Esophagus muscularis mucosa (tissue), 4 donors: ENCODE results near the gene FAM107B. TPM values are rescaled to one million over a fixed set of nuclear protein-coding genes. Genes with fewer than 3 reads are reported as not detected.

ENCODE experiments used
- DNase-seq: peaks from one replicate; pipeline ENCODE4 v3.0.0-alpha.2; 2017; ENCODE audit errors: extremely low spot score
- H3K27ac ChIP-seq, 4 donors: fragments of 200-600 bp; sonication (generic); replicated peaks in 1 of 4; 1 replicate in 3 of 4; 2 replicates in 1 of 4; pipeline ENCODE4 v1.5.1; 2016 to 2019; ENCODE audit warnings: mild to moderate bottlenecking in 1 of 4
- H3K27me3 ChIP-seq, 4 donors: fragments of 200-600 bp; sonication (generic); one replicate each; pipeline versions ENCODE4 v1.5.1 to v1.6.0; 2016 to 2019
- H3K36me3 ChIP-seq, 4 donors: fragments of 200-600 bp; sonication (generic); one replicate each; pipeline ENCODE4 v1.5.1; 2016 to 2019
- H3K4me1 ChIP-seq, 4 donors: fragments of 200-600 bp; sonication (generic); one replicate each; pipeline ENCODE4 v1.5.1; 2016 to 2019
- H3K4me3 ChIP-seq, 4 donors: fragments of 200-600 bp; sonication (generic); 1 replicate in 2 of 4; 2 replicates in 2 of 4; pipeline ENCODE4 v1.5.1; 2016 to 2019; ENCODE audit warnings: mild to moderate bottlenecking in 4 of 4, moderate library complexity in 1 of 4
- H3K9me3 ChIP-seq, 4 donors: fragments of 200-600 bp; sonication (generic); 1 replicate in 3 of 4; 2 replicates in 1 of 4; pipeline ENCODE4 v1.5.1; 2016 to 2019
- EP300 ChIP-seq: sonication (generic); formaldehyde crosslinking; IDR thresholded peaks from one replicate; pipeline ENCODE4 v1.6.1; 2017; ENCODE audit warnings: antibody characterized with exemption
- POLR2A ChIP-seq: fragments of 450-650 bp; IDR thresholded peaks from one replicate; pipeline ENCODE4 v1.6.1; 2017; ENCODE audit warnings: antibody characterized with exemption, moderate library complexity, mild to moderate bottlenecking, low read depth
- POLR2AphosphoS5 ChIP-seq, 2 donors: sonication (generic); formaldehyde crosslinking; IDR thresholded peaks; one replicate each; pipeline ENCODE4 v1.6.1; 2017; ENCODE audit warnings: antibody characterized with exemption in 2 of 2
- WGBS: methylation state at CpG from one replicate; pipeline ENCODE4 v1.1.5; 2018; 5-methylcytosine and 5-hydroxymethylcytosine counted together
- intact Hi-C: fragments of 100-400 bp; cut with DNase I; formaldehyde crosslinking; loops from one replicate; pipeline ENCODE4 v1.15.1; 2023
- total RNA-seq, 4 donors: library from RNA; depleted of rRNA; stranded (reverse); fragments of >200 nt; gene quantifications; one replicate each; pipeline versions ENCODE4 v1.1.0 to v1.2.1, GENCODE V29; 2016
- TF ChIP-seq, protein P1 (sequence below), 3 experiments: fragments of 200-600 bp in 2 of 3; fragments of 450-650 bp in 1 of 3; sonication (generic) in 2 of 3; IDR thresholded peaks; one replicate each; pipeline ENCODE4 v1.5.1; 2017 to 2019; ENCODE audit warnings: antibody characterized with exemption in 3 of 3, mild to moderate bottlenecking in 2 of 3, moderate library complexity in 1 of 3

The FAM107B gene
- total RNA-seq, 4 donors from 2014 or later, result 7.5 to 14.1 (median 9.4) TPM

DNA sequence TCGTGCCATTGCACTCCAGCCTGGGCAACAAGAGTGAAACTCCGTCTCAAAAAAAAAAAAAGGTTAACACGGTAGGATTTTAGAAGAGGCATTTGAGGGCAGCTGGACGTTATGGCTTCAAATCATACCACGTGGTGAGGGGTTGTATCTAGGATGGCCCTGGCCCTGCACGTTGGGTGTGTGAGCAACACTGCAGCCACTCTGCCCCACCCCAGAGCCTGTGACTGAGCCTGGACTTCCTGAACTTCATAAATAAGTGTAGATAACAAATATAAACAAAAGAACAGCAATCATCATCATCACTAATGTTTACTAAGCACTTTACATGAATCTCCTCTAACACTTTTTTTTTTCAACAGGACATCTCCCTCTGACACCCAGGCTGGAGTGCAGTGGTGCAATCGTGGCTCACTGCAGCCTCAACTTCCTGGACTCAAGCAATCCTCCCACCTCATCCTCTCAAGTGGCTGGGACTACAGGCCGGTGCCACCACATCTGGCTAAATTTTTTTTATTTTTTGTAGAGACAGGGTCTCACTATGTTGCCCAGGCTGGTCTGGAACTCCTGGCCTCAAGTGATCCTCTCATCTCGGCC, 274.4 kb downstream of the FAM107B start:
- Histone ChIP-seq H3K4me3 (no peak overlapping the region), H3K9me3 (no peaks in the 10 kb centered on the region), H3K4me1 (peaks cover 3 to 18% (median 9%) of the 10 kb centered on the region in 4 donors), H3K27me3 (no peaks in the 10 kb centered on the region), H3K27ac (no peak overlapping the region), H3K36me3 (no peaks in the 10 kb centered on the region)
- DNase-seq, result no peak
- WGBS, result 74% methylated on average over 9 of the region's 9 CpGs
- intact Hi-C loops, result no loop called here
- TF ChIP-seq POLR2A (no peak), POLR2AphosphoS5 (IDR thresholded peaks at IDR 0.05) (no peak), EP300 (no peak)
- TF ChIP-seq, protein P1, sequence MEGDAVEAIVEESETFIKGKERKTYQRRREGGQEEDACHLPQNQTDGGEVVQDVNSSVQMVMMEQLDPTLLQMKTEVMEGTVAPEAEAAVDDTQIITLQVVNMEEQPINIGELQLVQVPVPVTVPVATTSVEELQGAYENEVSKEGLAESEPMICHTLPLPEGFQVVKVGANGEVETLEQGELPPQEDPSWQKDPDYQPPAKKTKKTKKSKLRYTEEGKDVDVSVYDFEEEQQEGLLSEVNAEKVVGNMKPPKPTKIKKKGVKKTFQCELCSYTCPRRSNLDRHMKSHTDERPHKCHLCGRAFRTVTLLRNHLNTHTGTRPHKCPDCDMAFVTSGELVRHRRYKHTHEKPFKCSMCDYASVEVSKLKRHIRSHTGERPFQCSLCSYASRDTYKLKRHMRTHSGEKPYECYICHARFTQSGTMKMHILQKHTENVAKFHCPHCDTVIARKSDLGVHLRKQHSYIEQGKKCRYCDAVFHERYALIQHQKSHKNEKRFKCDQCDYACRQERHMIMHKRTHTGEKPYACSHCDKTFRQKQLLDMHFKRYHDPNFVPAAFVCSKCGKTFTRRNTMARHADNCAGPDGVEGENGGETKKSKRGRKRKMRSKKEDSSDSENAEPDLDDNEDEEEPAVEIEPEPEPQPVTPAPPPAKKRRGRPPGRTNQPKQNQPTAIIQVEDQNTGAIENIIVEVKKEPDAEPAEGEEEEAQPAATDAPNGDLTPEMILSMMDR (IDR thresholded peaks at IDR 0.05), result no peak

DNA sequence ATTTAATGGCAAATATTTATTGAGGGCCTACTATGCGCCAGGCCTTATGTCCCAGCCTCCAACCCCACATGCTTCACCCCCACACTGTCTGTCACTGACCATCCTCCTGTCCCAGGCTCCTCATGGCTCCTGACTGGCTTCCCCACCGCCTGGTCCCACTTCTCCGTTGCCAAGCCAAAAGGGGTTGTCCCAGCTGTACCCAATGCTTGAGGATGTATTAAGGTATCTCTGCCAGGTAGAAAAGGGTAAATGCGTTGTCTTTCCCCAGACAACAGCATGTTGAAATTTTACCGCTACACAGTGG, 275.1 kb downstream of the FAM107B start:
- no peak for DNase-seq
- intact Hi-C loops, result loop anchor here (5.0 kb wide), 2 partner anchors 323 to 608 kb away; no protein-coding TSS in a partner anchor
- peak overlapping the region in 1 of 4 donors; percentile 55 for H3K27ac ChIP-seq

DNA sequence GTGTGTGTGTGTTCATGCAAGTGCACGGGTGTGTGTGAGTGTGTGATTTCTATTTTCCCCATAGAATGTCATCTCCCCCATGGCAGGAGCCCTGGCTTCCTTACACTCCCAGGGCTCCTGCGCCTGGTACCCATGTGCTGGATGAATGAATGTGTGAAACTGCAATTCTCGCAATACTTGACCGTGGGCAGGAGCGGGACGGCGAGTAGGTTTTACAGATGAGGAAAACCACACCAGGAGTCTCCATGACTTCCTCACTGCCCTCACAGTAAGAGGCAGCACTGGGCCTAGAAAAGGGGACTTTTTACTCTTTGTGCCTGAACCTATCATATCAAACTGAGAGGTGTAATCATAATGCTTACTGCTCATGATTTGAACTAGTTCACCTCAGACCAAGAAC, 276.4 kb downstream of the FAM107B start:
- no peak for DNase-seq
- intact Hi-C loops, result loop anchor here (5.0 kb wide), 2 partner anchors 324 to 609 kb away; no protein-coding TSS in a partner anchor
- H3K4me3 ChIP-seq, result no peak overlapping the region
- H3K4me1 ChIP-seq, result peaks cover 3 to 18% (median 9%) of the 10 kb centered on the region in 4 donors
- no peaks in the 10 kb centered on the region for H3K27me3 ChIP-seq
- H3K9me3 ChIP-seq, result no peaks in the 10 kb centered on the region
- 81% methylated on average over 7 of the region's 7 CpGs for WGBS
- no peak overlapping the region for H3K27ac ChIP-seq
- TF ChIP-seq EP300, result no peak
- TF ChIP-seq, protein P1 (IDR thresholded peaks at IDR 0.05), result no peak
- TF ChIP-seq POLR2A, result no peak
- no peak for TF ChIP-seq POLR2AphosphoS5 (IDR thresholded peaks at IDR 0.05)
- no peaks in the 10 kb centered on the region for H3K36me3 ChIP-seq

More for the DNA sequence above, 275.1 kb downstream of the FAM107B start:
- 98% methylated on average over 5 of the region's 5 CpGs for WGBS
- no peak overlapping the region for H3K4me3 ChIP-seq
- H3K9me3 ChIP-seq, result no peaks in the 10 kb centered on the region
- no peaks in the 10 kb centered on the region for H3K27me3 ChIP-seq
- H3K36me3 ChIP-seq, result no peaks in the 10 kb centered on the region
- H3K4me1 ChIP-seq, result peaks cover 3 to 18% (median 9%) of the 10 kb centered on the region in 4 donors
- TF ChIP-seq EP300, result no peak
- TF ChIP-seq, protein P1 (IDR thresholded peaks at IDR 0.05), result no peak
- no peak for TF ChIP-seq POLR2A
- no peak for TF ChIP-seq POLR2AphosphoS5 (IDR thresholded peaks at IDR 0.05)

DNA sequence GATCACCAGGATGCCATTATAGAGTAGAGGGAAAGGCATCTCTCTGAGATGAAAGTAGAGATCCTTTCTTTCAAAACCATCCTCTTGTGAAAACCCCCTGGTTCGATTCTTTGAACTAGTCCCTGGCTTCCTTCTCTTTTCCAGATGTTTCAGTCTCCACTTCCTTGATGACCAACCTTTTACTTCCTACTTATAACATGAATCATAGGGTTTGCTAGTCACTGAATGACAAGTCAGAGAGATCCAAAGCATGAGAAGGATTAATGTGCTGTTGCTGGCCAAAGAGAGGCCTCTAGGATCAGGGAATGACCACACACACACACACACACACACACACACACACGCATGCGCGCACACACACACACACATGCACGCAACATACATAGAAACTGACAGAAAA, 282.9 kb downstream of the FAM107B start:
- no peak overlapping the region for H3K4me3 ChIP-seq
- no peak for DNase-seq
- no peaks in the 10 kb centered on the region for H3K27me3 ChIP-seq
- no peaks in the 10 kb centered on the region for H3K36me3 ChIP-seq
- intact Hi-C loops, result no loop called here
- 83% methylated on average over 5 of the region's 5 CpGs for WGBS
- TF ChIP-seq, protein P1 (IDR thresholded peaks at IDR 0.05), result no peak
- TF ChIP-seq EP300, result no peak
- TF ChIP-seq POLR2AphosphoS5 (IDR thresholded peaks at IDR 0.05), result no peak
- TF ChIP-seq POLR2A, result no peak
- H3K9me3 ChIP-seq, result no peaks in the 10 kb centered on the region
- H3K4me1 ChIP-seq, result peaks cover 0 to 18% (median 14%) of the 10 kb centered on the region in 4 donors
- H3K27ac ChIP-seq, result no peak overlapping the region
